NCI-H748 (cell line): Measurements from ENCODE around the gene THADA.
"Not testable (repeated sequence)": the region's sequence is repeated elsewhere in the genome, so short reads cannot be mapped to it uniquely, and the experiment has no call there.

ENCODE experiments used
- DNase-seq: peaks from one replicate; lab custom pipeline; 2025; ENCODE audit not compliant: unreplicated experiment; lab: John Stamatoyannopoulos, UW

Gene THADA

DNA sequence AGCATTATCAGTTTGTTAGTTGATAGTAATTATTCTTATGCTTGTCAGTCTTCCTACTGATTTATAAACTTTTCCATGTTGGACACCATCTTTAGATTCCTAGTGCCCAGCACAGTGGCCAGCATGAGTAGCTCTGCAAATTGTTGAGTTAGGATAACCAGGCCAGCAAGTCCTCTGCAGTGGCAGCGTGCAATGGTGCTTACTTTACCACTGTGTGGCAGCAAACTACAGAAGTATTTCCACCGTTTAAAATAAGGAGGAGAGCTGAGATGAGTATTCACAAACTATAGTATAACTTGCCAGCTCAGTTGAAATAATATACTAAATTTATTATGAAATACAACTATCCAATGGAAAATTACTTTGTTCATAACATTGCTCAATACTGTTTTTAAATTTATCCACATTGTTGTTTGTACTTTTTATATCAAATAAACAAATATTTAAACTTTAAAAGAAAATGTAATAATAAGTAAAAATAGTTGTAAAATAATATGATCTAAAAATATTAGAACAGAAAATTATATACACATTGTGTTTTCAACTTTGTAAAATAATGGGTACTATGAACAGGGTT lies 9.3 kb upstream of the THADA start:
- DNase-seq = peak; percentile 36

GRCh38 chr2:43604674-43605073 lies 8.8 kb upstream of the THADA start:
- DNase-seq = no peak

DNA sequence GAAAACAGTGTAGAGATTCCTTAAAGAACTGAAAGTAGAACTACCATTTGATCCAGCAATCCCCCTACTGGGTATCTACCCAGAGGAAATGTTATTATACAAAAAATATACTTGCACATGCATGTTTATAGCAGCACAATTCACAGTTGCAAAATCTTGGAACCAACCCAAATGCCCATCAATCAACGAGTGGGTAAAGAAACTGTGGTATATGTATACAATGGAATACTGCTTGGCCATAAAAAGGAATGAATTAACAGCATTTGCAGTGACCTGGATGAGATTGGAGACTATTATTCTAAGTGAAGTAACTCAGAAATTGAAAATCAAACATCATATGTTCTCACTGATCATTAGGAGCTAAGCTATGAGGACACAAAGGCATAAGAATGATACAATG lies 4.8 kb upstream of the THADA start:
- not testable (repeated sequence) for DNase-seq

- DNase-seq = no peak
Measured at GRCh38 chr2:43594875-43595274, 963 bp downstream of the THADA start.

- no peak for DNase-seq
Measured at GRCh38 chr2:43593254-43593653, 2.6 kb downstream of the THADA start.

GRCh38 chr2:43592443-43592842 lies 3.4 kb downstream of the THADA start:
- DNase-seq = no peak

- DNase-seq = no peak
Measured at GRCh38 chr2:43585708-43586107, 10.1 kb downstream of the THADA start.

- DNase-seq = no peak
Measured at GRCh38 chr2:43579275-43579981, 16.4 kb downstream of the THADA start.

GRCh38 chr2:43576981-43577892 lies 18.6 kb downstream of the THADA start:
- peak; percentile 19 for DNase-seq

DNA sequence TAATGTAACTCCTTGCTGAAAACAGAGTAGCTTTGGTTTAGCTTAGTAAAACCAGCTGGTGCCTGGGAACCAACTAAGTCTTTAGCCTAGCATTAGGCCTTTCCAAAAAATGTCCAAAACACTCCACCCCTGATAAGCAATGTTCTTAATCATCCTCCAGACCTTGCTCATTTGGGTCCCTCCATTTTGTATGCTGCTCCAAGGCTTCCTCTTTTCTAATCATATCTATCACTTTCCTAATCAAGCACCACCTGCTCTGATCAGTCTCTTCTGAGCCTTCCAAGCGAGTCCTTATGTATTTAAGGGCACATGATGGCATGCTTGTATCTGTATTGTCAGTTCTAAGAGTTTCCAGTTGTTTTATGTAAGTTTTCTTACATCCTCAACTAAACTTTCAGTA lies 23.6 kb downstream of the THADA start:
- no peak for DNase-seq

DNA sequence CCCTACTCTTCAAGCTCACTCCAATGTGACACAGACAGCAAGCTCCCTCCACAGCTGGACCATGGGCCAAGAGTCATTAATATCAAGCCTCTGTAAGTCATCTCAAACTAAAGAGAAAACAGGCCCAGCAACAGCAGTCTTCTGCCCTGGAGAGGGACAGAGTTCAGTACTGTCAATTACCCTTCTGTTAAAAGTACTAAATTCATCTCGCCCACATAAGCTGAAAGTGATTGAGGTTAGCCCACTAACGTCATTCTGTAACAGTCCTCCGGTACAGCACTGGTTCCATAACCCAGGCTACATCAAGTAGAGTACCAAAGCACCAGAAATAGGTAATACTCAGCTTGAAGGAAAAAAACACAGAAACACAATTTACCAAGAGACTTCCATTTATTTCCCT lies 25.9 kb downstream of the THADA start:
- no peak for DNase-seq

DNA sequence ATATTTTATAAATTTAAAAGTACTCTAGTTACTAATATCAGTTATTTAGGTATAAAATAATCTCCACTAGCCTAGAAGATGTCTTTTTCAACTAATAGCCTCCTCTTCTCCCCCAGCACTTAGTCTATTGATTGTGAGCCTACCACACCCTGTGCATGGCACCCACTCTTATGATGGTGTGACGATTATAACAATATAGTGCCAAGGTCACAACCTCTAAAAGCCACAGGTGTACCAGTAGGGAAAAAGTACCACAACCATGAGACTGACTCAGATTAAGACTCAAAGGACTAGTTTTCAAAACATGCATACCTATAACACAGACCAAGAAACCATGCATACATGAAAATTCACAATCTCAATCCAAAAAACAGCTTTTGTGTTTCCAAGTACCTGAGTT lies 27.6 kb downstream of the THADA start:
- no peak for DNase-seq

- no peak for DNase-seq
Measured at GRCh38 chr2:43566461-43566729, 29.4 kb downstream of the THADA start.

DNA sequence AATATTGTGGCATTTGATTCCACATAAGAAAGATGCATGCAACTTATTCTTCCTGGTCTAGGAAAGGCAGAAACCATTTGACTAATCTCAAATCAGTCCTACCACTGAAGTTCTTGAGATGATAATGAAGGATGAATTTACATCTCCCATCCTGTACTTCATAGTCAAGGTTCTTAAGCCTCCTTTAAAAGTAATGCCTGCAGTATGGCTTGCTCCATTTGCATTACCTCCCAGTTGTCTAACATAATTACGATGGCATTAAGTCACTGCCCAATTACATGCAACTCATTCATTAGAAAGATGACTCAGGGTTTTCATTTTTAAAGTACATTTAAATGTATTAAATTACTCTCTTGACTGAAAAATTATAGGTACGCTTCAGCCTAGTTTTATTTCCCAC lies 32.2 kb downstream of the THADA start:
- no peak for DNase-seq

DNA sequence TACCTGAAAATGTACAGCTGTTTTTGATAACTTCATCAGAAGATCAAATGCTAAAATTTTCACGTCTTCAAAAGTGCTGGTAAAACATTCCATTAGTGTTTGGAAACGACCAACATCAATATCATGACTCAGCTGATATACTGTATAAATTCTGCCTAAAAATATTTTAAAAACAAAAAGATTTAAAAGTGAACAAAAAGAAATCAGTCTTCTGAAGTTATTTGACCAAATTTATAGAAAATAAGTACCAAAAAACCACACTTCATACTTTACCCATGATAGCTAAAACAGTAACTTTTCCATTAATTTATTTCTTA lies 35.6 kb downstream of the THADA start:
- no peak for DNase-seq

- DNase-seq = no peak
Measured at GRCh38 chr2:43559391-43560230, 36.2 kb downstream of the THADA start.

- no peak for DNase-seq
Measured at GRCh38 chr2:43557196-43557595, 38.6 kb downstream of the THADA start.

DNA sequence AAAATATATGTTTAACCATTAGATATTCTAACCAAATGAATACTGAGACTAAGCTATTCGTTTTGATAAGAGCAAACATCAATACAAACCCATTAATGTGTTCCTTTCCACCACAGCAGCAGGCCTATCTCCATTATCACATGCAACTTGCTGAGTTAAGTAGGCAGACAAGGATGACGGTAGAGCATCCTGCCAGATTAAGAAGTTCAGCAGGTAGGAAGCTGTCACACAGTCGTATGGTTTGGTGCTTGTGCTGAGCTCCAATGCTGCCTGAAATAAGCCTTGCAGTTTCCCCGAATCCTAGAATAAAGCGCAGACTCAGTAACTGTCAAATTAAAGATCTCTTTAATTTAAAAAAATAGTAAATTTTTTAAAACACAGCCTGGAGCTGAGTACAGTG lies 39.6 kb downstream of the THADA start:
- no peak for DNase-seq

- no peak for DNase-seq
Measured at GRCh38 chr2:43553341-43553855, 42.4 kb downstream of the THADA start.

- no peak for DNase-seq
Measured at GRCh38 chr2:43551990-43552389, 43.8 kb downstream of the THADA start.

- DNase-seq = not testable (repeated sequence)
Measured at GRCh38 chr2:43548381-43548780, 47.5 kb downstream of the THADA start.
